ENCODE data around the gene ATP2A1.
"Not testable (repeated sequence)": the region's sequence is repeated elsewhere in the genome, so short reads cannot be mapped to it uniquely, and the experiment has no call there.

Gene ATP2A1

DNA sequence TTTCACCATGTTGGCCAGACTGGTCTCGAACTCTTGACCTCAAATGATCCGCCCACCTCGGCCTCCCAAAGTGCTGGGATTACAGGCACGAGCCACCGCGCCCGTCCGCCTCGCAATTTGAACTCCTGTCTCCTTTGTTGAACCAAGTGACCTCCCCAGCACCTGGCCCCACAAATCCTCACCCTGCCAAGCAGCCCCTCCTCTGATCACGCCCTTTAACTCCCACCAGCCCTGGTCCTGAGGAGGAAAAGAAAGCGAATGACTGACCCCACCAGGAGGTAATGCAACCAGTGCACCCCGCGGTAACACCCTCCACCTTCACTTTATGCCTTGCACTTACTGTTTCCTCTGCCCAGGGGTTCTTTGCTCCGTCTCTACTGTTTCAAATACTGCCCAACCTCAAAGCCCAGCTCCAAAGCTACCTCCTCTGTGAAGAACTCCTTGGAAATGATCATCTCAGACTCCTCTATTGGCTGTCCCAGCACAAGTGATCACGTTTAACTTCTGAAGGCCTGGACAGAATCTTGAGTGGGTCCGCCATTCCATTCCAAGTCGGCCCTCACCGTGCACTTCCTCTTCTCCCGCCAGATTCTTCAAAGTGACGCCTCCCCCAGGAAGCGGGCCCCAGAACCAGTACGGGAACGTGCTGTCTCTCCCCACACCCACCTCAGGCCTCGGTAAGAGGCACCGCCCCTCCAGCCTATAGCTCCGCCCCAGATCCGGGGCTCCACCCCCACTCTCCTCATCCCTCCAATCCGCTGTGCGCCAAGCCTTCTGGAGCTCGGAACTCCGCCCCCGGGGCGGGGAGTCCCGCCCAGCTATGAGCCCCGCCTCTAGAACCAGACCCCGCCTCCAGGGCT lies 57.9 kb downstream of the ATP2A1 start:
- peak; percentile 59 for DNase-seq (ENCODE audit: low read depth)

DNA sequence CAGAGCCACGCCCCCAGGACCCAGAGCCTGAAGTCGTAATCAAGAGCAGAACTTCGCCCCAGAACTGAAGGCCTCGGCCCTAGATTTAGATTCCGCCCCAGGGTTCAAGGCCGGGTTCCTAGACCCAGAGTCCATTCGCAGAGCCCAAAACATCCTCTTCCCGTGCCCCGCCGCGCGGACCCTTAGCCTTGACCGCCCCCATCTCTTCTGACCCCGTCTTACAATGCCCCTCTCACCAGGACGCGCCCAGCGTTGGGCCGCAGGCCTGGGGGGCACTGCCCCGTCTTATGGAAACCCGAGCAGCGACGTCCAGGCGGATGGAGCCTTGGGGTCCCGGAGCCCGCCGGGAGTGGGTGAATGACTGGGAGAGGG lies 58.5 kb downstream of the ATP2A1 start:
- no peak for DNase-seq (ENCODE audit: low read depth)

- no peak for DNase-seq (ENCODE audit: low read depth)
Observed at GRCh38 chr16:28937222-28937876, 59.1 kb downstream of the ATP2A1 start.

- no peak for DNase-seq (ENCODE audit: low read depth)
Observed at GRCh38 chr16:28938721-28939120, 60.4 kb downstream of the ATP2A1 start.

GRCh38 chr16:28939825-28940224 lies 61.5 kb downstream of the ATP2A1 start:
- not testable (repeated sequence) for DNase-seq (ENCODE audit: low read depth)

DNA sequence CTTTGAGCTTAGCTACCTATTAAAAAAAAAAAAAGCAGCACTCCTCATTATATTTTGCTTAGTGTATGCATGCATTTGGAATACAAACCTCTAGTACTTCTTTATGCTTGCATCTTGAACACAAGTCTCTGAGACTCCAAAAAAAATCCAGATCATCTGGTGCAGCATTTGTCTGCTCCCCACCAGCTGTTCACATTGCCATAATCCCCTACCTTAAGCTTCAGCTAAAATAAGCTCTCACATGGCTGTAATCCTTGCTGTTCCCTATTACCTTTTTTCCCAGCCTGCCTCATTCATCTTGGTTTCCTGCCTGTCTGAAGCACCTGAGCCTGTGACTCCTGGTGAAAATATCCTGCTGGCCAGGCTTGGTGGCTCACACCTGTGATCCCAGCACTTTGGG lies 65.0 kb downstream of the ATP2A1 start:
- no peak for DNase-seq (ENCODE audit: low read depth)

DNA sequence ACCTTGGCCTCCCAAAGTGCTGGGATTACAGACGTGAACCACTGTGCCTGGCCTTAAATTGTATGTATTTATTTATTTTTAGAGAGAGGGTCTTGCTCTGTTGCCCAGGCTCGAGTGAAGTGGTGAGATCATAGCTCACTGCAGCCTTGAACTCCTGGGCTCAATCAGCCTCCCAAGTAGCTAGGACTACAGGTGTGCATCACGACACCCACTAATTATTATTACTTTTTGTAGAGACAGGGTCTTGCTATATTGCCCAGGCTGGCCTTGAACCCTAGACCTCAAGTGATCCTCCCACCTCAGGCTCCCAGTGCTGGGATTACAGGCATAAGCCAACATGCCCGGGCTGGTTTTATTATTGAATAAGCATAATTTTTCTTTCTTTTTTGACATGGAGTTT lies 68.4 kb downstream of the ATP2A1 start:
- no peak for DNase-seq (ENCODE audit: low read depth)

DNA sequence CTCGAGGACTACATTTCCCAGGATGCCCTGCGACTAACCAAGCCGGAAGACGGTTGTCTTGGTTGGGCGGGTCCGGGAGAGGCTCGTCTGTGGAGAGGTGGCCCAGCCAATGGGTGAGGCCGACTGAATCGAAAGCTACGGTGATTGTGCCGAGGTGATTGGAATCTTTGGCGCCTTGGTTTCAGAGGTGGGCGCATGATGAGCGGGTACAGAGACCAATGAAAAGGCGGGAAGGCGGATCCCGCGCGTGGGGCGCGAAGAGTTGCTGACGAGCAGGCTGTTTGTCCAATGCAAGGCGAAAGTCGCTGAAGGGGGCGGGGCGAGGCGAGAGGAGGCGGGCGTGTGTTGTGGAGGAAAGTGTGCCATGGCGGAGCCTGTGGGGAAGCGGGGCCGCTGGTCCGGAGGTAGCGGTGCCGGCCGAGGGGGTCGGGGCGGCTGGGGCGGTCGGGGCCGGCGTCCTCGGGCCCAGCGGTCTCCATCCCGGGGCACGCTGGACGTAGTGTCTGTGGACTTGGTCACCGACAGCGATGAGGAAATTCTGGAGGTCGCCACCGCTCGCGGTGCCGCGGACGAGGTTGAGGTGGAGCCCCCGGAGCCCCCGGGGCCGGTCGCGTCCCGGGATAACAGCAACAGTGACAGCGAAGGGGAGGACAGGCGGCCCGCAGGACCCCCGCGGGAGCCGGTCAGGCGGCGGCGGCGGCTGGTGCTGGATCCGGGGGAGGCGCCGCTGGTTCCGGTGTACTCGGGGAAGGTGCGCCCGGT lies 72.5 kb downstream of the ATP2A1 start, which contains the start of gene NFATC2IP:
Gene NFATC2IP (plus strand): TSS at position 290 of the 762 bp plus-strand sequence. CDS start 75 bp downstream, at position 365.
- DNase-seq (ENCODE audit: low read depth): peak; percentile 100

- no peak for DNase-seq (ENCODE audit: low read depth)
Observed at GRCh38 chr16:28951410-28951943, 73.2 kb downstream of the ATP2A1 start.

Data from stimulated activated CD8-positive, alpha-beta memory T cell treated with anti-CD3 and anti-CD28 coated beads, Interleukin-15, amount 100 ng/mL, for 1 hour (primary cell).